Large intestine (tissue), 3 donors: Measurements from ENCODE around the gene TUG1. TPM values are rescaled to one million over a fixed set of nuclear protein-coding genes. Genes with fewer than 3 reads are reported as not detected.

Experiments used
- DNase-seq, 2 donors: peaks; one replicate each; pipeline versions ENCODE4 v3.0.0 to v3.0.0-alpha.2; 2013
- H3K27ac ChIP-seq: one replicate; pipeline ENCODE4 v1.5.1; 2013; ENCODE audit warnings: low read length
- H3K27me3 ChIP-seq: 2 replicates; pipeline ENCODE4 v1.6.1; 2013; ENCODE audit warnings: low read length; ENCODE audit not compliant: control insufficient read depth, insufficient read depth
- H3K36me3 ChIP-seq: 2 replicates; pipeline ENCODE4 v1.6.1; 2013; ENCODE audit warnings: low read length; ENCODE audit not compliant: control insufficient read depth, insufficient read depth
- H3K4me1 ChIP-seq: one replicate; pipeline ENCODE4 v1.6.1; 2013; ENCODE audit warnings: low read length; ENCODE audit not compliant: control insufficient read depth, insufficient read depth
- H3K4me3 ChIP-seq: one replicate; pipeline ENCODE4 v1.5.1; 2013; ENCODE audit warnings: low read length
- H3K9me3 ChIP-seq: one replicate; pipeline ENCODE4 v1.6.1; 2013; ENCODE audit warnings: mild to moderate bottlenecking, low read depth, low read length, moderate library complexity; ENCODE audit not compliant: control insufficient read depth
- WGBS: methylation state at CpG from one replicate; pipeline ENCODE4 v1.1.5; 2013; ENCODE audit warnings: low lambda C conversion rate; ENCODE audit not compliant: insufficient coverage; 5-methylcytosine and 5-hydroxymethylcytosine counted together
- polyA plus RNA-seq: library from polyadenylated mRNA; unstranded; fragments of 120-200 nt; gene quantifications from one replicate; pipeline ENCODE4 v1.2.1, GENCODE V29; 2013

Gene TUG1
- polyA plus RNA-seq, 1 donor: 135 TPM

DNA sequence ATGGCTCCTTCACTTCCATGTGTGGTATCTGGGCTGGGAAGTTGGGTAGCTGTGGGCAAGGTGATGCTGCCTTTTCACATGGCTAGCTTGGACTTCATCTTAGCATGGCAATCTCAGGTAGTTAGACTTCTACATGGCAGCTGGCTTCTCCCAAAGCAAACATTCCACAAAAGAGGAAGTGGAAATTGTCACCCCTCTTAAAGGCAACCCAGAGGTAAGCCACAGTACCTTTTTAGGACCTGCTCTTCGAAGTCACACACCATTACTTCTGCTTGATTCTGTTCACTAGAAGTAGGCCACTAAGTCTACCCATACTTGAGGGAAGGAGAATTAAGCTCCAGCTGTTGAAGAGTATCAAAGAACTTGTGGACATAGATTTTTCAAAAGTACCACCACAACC lies 25.9 kb downstream of the TUG1 start:
- Histone ChIP-seq H3K4me3 (no peak overlapping the region), H3K27me3 (no peaks in the 10 kb centered on the region), H3K4me1 (no peaks in the 10 kb centered on the region), H3K9me3 (no peaks in the 10 kb centered on the region), H3K27ac (no peak overlapping the region), H3K36me3 (no peaks in the 10 kb centered on the region)
- no peak for DNase-seq
- no CpG with 5 or more reads among the region's 1 CpG for WGBS

DNA sequence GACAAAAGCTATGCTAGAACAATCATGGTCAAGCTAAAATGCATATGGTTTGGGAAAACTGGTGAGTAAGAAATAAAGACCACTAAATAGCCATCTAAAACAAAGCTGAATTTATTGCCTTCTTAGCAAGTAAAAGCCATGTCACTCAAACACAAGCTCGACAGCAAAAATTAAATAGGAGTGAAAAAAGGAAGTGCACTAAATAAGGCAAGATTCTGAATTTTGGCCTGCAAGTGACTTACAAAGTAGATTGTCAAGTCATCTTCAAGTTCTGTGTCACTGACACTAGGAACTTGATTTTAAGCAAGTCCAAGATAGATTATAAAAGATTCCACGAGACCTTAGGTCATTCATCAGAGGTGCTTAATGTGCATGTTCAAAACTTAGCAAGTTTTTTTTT lies 27.4 kb downstream of the TUG1 start:
- H3K36me3 ChIP-seq: no peaks in the 10 kb centered on the region
- H3K9me3 ChIP-seq: no peaks in the 10 kb centered on the region
- no peak overlapping the region for H3K27ac ChIP-seq
- 75% methylated on average over 1 of the region's 2 CpGs for WGBS
- no peak for DNase-seq
- no peaks in the 10 kb centered on the region for H3K4me1 ChIP-seq
- H3K27me3 ChIP-seq: no peaks in the 10 kb centered on the region
- H3K4me3 ChIP-seq: no peak overlapping the region

DNA sequence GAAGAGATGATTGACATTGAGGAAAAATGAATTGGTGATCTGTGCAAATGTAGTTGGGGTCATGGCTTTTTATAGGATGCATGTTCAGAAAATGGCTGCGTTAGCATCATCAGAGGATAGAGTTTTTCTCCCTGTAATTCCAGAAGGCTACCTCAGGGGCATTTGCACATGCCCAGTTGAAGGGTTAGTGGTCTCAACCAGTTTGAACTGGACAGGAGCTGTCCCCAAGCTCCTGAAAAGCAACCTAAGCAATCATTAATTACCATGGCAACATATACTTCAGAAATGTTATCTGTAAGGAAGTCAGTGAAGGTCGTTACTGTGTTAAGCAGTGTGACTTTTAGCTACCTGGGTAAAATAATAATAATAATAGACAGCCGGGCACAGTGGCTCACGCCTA lies 29.3 kb downstream of the TUG1 start:
- no peak overlapping the region for H3K4me3 ChIP-seq
- no CpG with 5 or more reads among the region's 4 CpGs for WGBS
- no peaks in the 10 kb centered on the region for H3K4me1 ChIP-seq
- H3K36me3 ChIP-seq: no peaks in the 10 kb centered on the region
- H3K27ac ChIP-seq: no peak overlapping the region
- no peaks in the 10 kb centered on the region for H3K27me3 ChIP-seq
- DNase-seq: no peak
- H3K9me3 ChIP-seq: no peaks in the 10 kb centered on the region

DNA sequence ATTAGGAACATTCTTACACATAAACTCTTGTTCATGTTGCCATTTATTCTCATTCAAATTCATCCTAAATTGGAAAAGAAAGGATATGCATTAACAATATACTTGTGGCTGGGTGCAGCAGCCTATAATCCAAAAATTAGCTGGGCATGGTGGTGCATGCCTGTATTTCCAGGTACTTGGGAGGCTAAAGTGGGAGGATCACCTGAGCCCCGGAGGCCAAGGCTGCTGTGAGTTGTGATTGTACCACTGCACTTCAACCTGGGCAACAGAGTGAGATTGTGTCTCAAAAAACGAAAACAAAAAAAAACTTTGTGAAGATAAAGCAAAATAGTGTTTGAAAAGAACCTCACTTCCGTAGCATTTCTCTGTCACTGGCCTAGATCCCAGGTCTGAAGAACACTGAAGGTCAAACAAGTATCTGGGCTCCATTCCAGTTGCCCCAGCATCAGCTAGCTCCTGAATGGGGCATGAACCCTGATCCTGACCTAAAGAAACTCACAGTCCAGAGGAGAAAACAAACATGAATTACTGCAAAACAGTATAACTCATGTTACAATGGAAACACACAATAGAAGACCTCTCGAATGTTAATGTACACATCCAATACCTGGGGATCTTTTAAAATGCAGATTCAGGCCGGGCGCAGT lies 32.2 kb downstream of the TUG1 start:
- WGBS: 100% methylated on average over 2 of the region's 6 CpGs
- no peak for DNase-seq

DNA sequence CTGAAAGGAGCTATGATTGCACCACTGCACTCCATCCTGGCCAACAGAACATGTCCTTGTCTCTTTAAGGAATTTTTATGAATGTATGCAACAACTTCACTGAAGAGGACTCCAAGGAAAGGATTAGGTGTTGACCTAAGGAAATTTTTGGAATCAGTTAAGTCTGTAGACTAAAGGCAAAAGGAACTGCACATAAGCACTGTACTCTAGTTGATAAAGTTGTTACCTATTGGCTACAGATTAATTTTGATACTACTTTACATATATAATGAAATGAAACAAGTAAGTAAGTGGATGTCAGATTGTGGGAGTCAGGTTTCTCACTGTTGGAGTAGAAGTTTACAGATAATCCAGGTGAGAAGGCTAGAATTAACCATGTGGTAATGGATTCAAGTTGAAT lies 36.5 kb downstream of the TUG1 start:
- Histone ChIP-seq H3K4me1 (no peaks in the 10 kb centered on the region), H3K36me3 (no peaks in the 10 kb centered on the region), H3K9me3 (no peaks in the 10 kb centered on the region), H3K4me3 (no peak overlapping the region), H3K27ac (no peak overlapping the region), H3K27me3 (no peaks in the 10 kb centered on the region)
- DNase-seq: no peak

More for the DNA sequence above, 32.2 kb downstream of the TUG1 start:
- Histone ChIP-seq H3K36me3 (no peaks in the 10 kb centered on the region), H3K4me3 (no peak overlapping the region), H3K27ac (no peak overlapping the region), H3K9me3 (no peaks in the 10 kb centered on the region), H3K27me3 (no peaks in the 10 kb centered on the region), H3K4me1 (no peaks in the 10 kb centered on the region)

DNA sequence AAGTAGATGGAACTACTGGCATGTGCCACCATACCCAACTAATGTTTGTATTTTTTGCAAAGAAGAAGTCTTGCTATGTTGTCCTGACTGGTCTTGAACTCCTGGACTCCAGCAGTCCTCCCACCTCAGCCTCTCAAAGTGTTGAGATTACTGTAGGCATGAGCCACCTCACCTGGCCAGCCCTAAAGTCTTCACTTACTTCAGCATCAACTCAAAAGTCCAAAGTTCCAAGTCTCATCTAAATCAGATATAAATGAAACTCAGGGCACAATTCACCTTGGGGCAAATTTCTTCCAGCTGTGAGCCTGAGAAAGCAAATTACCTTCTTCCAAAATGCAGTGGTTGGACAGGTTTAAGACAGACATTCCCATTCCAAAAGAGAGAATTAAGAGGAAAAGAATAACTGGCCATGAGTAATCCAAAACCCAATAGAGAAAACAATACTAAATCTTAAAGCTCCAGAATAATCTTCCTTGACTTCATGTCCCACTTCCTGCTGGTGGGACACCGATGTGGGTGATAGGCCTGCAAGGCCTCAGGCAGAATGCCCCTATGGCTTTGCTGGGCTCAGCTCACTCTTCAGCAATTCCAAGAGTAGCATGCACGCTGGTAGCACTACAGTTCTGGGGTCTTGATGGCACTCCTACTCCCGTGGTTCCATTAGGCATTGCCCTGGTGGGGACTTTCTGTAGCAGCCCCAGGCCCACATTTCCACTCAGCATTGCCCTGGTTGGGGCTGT lies 50.3 kb downstream of the TUG1 start:
- peak; percentile 37 to 65 for DNase-seq
- WGBS: no CpG with 5 or more reads among the region's 3 CpGs
- H3K27ac ChIP-seq: no peak overlapping the region
- H3K36me3 ChIP-seq: no peaks in the 10 kb centered on the region
- no peaks in the 10 kb centered on the region for H3K4me1 ChIP-seq
- no peaks in the 10 kb centered on the region for H3K27me3 ChIP-seq
- no peaks in the 10 kb centered on the region for H3K9me3 ChIP-seq
- no peak overlapping the region for H3K4me3 ChIP-seq

DNA sequence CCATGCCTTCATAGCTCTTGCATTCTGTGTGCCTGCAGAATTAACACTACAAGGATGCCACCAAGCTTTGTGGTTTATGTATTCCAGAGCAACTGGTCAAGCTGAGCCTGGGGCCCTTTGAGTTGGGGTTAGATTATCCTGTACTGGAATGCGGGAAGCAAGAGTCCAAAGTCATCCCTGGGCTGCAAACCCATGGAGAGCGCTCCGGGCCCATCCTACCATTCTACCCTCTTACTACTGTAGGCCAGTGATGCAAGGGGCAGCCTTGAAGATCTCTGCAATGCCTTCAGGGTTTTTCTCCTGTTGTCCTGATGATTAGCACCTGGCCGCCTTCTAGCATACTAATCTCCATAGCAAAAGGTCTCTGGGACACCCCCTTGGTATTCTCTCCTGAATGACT lies 51.3 kb downstream of the TUG1 start:
- no peaks in the 10 kb centered on the region for H3K9me3 ChIP-seq
- no peaks in the 10 kb centered on the region for H3K27me3 ChIP-seq
- no peak for DNase-seq
- WGBS: no CpG with 5 or more reads among the region's 4 CpGs
- H3K4me1 ChIP-seq: no peaks in the 10 kb centered on the region
- H3K27ac ChIP-seq: no peak overlapping the region
- no peaks in the 10 kb centered on the region for H3K36me3 ChIP-seq
- no peak overlapping the region for H3K4me3 ChIP-seq

DNA sequence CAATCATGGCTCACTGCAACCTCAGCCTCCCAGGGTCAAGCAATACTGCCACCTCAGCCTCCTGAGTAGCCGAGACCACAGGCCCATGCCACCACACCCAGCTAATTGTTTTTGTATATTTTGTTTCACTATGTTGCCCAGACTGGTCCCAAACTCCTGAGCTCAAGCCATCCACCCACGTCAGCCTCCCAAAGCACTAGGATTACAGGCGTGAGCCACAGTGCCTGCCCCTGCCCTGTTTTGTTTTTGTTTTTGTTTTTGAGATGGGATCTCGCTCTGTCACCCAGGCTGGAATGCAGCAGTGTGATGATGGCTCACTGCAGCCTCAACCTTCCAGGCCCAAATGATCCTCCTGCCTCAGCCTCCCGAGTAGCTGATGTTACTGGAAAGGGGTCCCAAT lies 53.5 kb downstream of the TUG1 start:
- Histone ChIP-seq H3K27me3 (no peaks in the 10 kb centered on the region), H3K9me3 (peaks cover 5% of the 10 kb centered on the region), H3K36me3 (no peaks in the 10 kb centered on the region), H3K4me1 (no peaks in the 10 kb centered on the region), H3K27ac (no peak overlapping the region), H3K4me3 (no peak overlapping the region)
- no CpG with 5 or more reads among the region's 5 CpGs for WGBS
- no peak for DNase-seq

Other genes starting within 250 kb of the TUG1 start
- 28.2 TPM for gene MORC2, start 491 bp upstream of the TUG1 start, polyA plus RNA-seq
- gene SMTN, start 112.1 kb downstream of the TUG1 start, polyA plus RNA-seq: 96.3 TPM
- gene SELENOM, start 138.3 kb downstream of the TUG1 start, polyA plus RNA-seq: 52.7 TPM
- 15.1 TPM for gene INPP5J, start 153.7 kb downstream of the TUG1 start, polyA plus RNA-seq
- gene PLA2G3, start 171.2 kb downstream of the TUG1 start, polyA plus RNA-seq: 0.01 TPM
- gene RNF185, start 190.9 kb downstream of the TUG1 start, polyA plus RNA-seq: 51.8 TPM
- gene LIMK2, start 243.0 kb downstream of the TUG1 start, polyA plus RNA-seq: 52.7 TPM